ENCODE measurements around the gene MYOF. TPM values are rescaled to one million over a fixed set of nuclear protein-coding genes. Genes with fewer than 3 reads are reported as not detected.
"Not testable (repeated sequence)": the region's sequence is repeated elsewhere in the genome, so short reads cannot be mapped to it uniquely, and the experiment has no call there.

MYOF gene
- total RNA-seq, 2 experiments from 2014 or later, result 5.5 to 6.6 TPM

GRCh38 chr10:93363891-93364648 lies 118.1 kb downstream of the MYOF start:
- ATAC-seq (no peak), DNase-seq (no peak)
- CTCF ChIA-PET, result interaction anchor here (0.6 to 2.6 kb wide), 2 partner anchors 12 kb away, joined by 3 to 11 read pairs; no protein-coding TSS in a partner anchor
- H3K9me3 Mint-ChIP-seq (ENCODE audit: low read depth), result no peaks in the 10 kb centered on the region
- H3K4me3 Mint-ChIP-seq, result no peak overlapping the region
- H3K4me1 Mint-ChIP-seq, result peaks cover 2% of the 10 kb centered on the region
- no peaks in the 10 kb centered on the region for H3K27me3 Mint-ChIP-seq
- peaks cover 2% of the 10 kb centered on the region for H3K36me3 Mint-ChIP-seq
- H3K27ac Mint-ChIP-seq, result no peak overlapping the region

GRCh38 chr10:93358398-93358797 lies 123.7 kb downstream of the MYOF start:
- not testable (repeated sequence) for H3K36me3 Mint-ChIP-seq; H3K27ac Mint-ChIP-seq; H3K4me3 Mint-ChIP-seq; DNase-seq; H3K27me3 Mint-ChIP-seq; ATAC-seq; H3K9me3 Mint-ChIP-seq (ENCODE audit: low read depth); H3K4me1 Mint-ChIP-seq
- CTCF ChIA-PET, result interaction anchor here (0.6 to 4.2 kb wide), 9 partner anchors 10 to 394 kb away, joined by 3 to 22 read pairs (median 7); partner anchors contain the start of gene MYOF

GRCh38 chr10:93357680-93358079 lies 124.5 kb downstream of the MYOF start:
- no peak overlapping the region for H3K4me3 Mint-ChIP-seq
- no peaks in the 10 kb centered on the region for H3K9me3 Mint-ChIP-seq (ENCODE audit: low read depth)
- H3K27ac Mint-ChIP-seq, result no peak overlapping the region
- H3K36me3 Mint-ChIP-seq, result peaks cover 4% of the 10 kb centered on the region
- no peak for DNase-seq
- no peaks in the 10 kb centered on the region for H3K27me3 Mint-ChIP-seq
- peak; percentile 55 for ATAC-seq
- CTCF ChIA-PET, result interaction anchor here (0.7 to 4.2 kb wide), 8 partner anchors 10 to 393 kb away, joined by 3 to 22 read pairs (median 6); partner anchors contain the start of gene MYOF
- H3K4me1 Mint-ChIP-seq, result peaks cover 6% of the 10 kb centered on the region

- DNase-seq (no peak), ATAC-seq (no peak)
- H3K36me3 Mint-ChIP-seq, result peaks cover 4% of the 10 kb centered on the region
- no peaks in the 10 kb centered on the region for H3K9me3 Mint-ChIP-seq (ENCODE audit: low read depth)
- H3K4me3 Mint-ChIP-seq, result no peak overlapping the region
- H3K27ac Mint-ChIP-seq, result no peak overlapping the region
- H3K4me1 Mint-ChIP-seq, result peaks cover 6% of the 10 kb centered on the region
- no peaks in the 10 kb centered on the region for H3K27me3 Mint-ChIP-seq
- CTCF ChIA-PET, result interaction anchor here (1.4 to 4.2 kb wide), 4 partner anchors 20 to 289 kb away, joined by 4 to 22 read pairs (median 14); partner anchors contain the start of gene MYOF
Measured at GRCh38 chr10:93356516-93356915, 125.6 kb downstream of the MYOF start.

- CTCF ChIA-PET, result interaction anchor here (0.7 to 2.8 kb wide), 16 partner anchors 8 to 467 kb away, joined by 3 to 9 read pairs (median 4); partner anchors contain the start of gene MYOF
- H3K9me3 Mint-ChIP-seq (ENCODE audit: low read depth), result no peaks in the 10 kb centered on the region
- H3K4me1 Mint-ChIP-seq, result peaks cover 2% of the 10 kb centered on the region
- no peak overlapping the region for H3K27ac Mint-ChIP-seq
- no peak for DNase-seq
- no peaks in the 10 kb centered on the region for H3K36me3 Mint-ChIP-seq
- no peaks in the 10 kb centered on the region for H3K27me3 Mint-ChIP-seq
- no peak for ATAC-seq
- no peak overlapping the region for H3K4me3 Mint-ChIP-seq
Measured at GRCh38 chr10:93352638-93353383, 129.3 kb downstream of the MYOF start.

GRCh38 chr10:93346694-93347093 lies 135.4 kb downstream of the MYOF start:
- H3K4me1 Mint-ChIP-seq, result peaks cover 5% of the 10 kb centered on the region
- no peak for DNase-seq

GRCh38 chr10:93346108-93346507 lies 136.0 kb downstream of the MYOF start:
- Mint-ChIP-seq H3K36me3 (no peaks in the 10 kb centered on the region), H3K4me1 (peaks cover 5% of the 10 kb centered on the region), H3K9me3 (ENCODE audit: low read depth) (no peaks in the 10 kb centered on the region), H3K27ac (no peak overlapping the region), H3K4me3 (no peak overlapping the region), H3K27me3 (no peaks in the 10 kb centered on the region)
- CTCF ChIA-PET, result interaction anchor here (1.0 to 3.0 kb wide), 2 partner anchors 13 to 31 kb away, joined by 3 to 7 read pairs; no protein-coding TSS in a partner anchor
- no peak for DNase-seq
- no peak for ATAC-seq

More at GRCh38 chr10:93346694-93347093, 135.4 kb downstream of the MYOF start:
- Mint-ChIP-seq H3K36me3 (no peaks in the 10 kb centered on the region), H3K9me3 (ENCODE audit: low read depth) (no peaks in the 10 kb centered on the region), H3K4me3 (no peak overlapping the region), H3K27ac (no peak overlapping the region), H3K27me3 (no peaks in the 10 kb centered on the region)
- no peak for ATAC-seq
- CTCF ChIA-PET, result interaction anchor here (1.0 to 3.0 kb wide), 2 partner anchors 12 to 30 kb away, joined by 3 to 7 read pairs; no protein-coding TSS in a partner anchor

- CTCF ChIA-PET, result interaction anchor here (1.4 to 3.0 kb wide), 2 partner anchors 14 to 265 kb away, joined by 4 to 7 read pairs; no protein-coding TSS in a partner anchor
- Mint-ChIP-seq H3K27ac (no peak overlapping the region), H3K27me3 (no peaks in the 10 kb centered on the region), H3K9me3 (ENCODE audit: low read depth) (no peaks in the 10 kb centered on the region), H3K4me3 (no peak overlapping the region), H3K36me3 (no peaks in the 10 kb centered on the region), H3K4me1 (peaks cover 5% of the 10 kb centered on the region)
- ATAC-seq, result no peak
- no peak for DNase-seq
Measured at GRCh38 chr10:93344691-93345090, 137.4 kb downstream of the MYOF start.

GRCh38 chr10:93342921-93343320 lies 139.2 kb downstream of the MYOF start:
- H3K27ac Mint-ChIP-seq, result no peak overlapping the region
- DNase-seq, result no peak
- peaks cover 5% of the 10 kb centered on the region for H3K4me1 Mint-ChIP-seq
- no peaks in the 10 kb centered on the region for H3K36me3 Mint-ChIP-seq
- no peaks in the 10 kb centered on the region for H3K27me3 Mint-ChIP-seq
- no peak overlapping the region for H3K4me3 Mint-ChIP-seq
- ATAC-seq, result no peak
- H3K9me3 Mint-ChIP-seq (ENCODE audit: low read depth), result no peaks in the 10 kb centered on the region
- CTCF ChIA-PET, result no interaction called here

- Mint-ChIP-seq H3K36me3 (no peaks in the 10 kb centered on the region), H3K27me3 (no peaks in the 10 kb centered on the region), H3K9me3 (ENCODE audit: low read depth) (no peaks in the 10 kb centered on the region), H3K27ac (no peak overlapping the region), H3K4me1 (peaks cover 5% of the 10 kb centered on the region), H3K4me3 (no peak overlapping the region)
- no peak for ATAC-seq
- CTCF ChIA-PET, result no interaction called here
- DNase-seq, result no peak
Measured at GRCh38 chr10:93342366-93342765, 139.8 kb downstream of the MYOF start.

- DNase-seq (no peak), ATAC-seq (no peak)
- no peaks in the 10 kb centered on the region for H3K9me3 Mint-ChIP-seq (ENCODE audit: low read depth)
- H3K27me3 Mint-ChIP-seq, result no peaks in the 10 kb centered on the region
- H3K4me1 Mint-ChIP-seq, result no peaks in the 10 kb centered on the region
- no peak overlapping the region for H3K4me3 Mint-ChIP-seq
- H3K27ac Mint-ChIP-seq, result no peak overlapping the region
- CTCF ChIA-PET, result interaction anchor here (0.6 to 0.8 kb wide), 2 partner anchors 117 to 1525 kb away, joined by 3 to 4 read pairs; no protein-coding TSS in a partner anchor
- H3K36me3 Mint-ChIP-seq, result no peaks in the 10 kb centered on the region
Measured at GRCh38 chr10:93337309-93337721, 144.8 kb downstream of the MYOF start.

- H3K9me3 Mint-ChIP-seq (ENCODE audit: low read depth), result no peaks in the 10 kb centered on the region
- H3K4me3 Mint-ChIP-seq, result no peak overlapping the region
- DNase-seq (no peak), ATAC-seq (no peak)
- CTCF ChIA-PET, result interaction anchor here (0.8 kb wide), 1 partner anchor 1524 kb away, joined by 3 read pairs; no protein-coding TSS in a partner anchor
- H3K36me3 Mint-ChIP-seq, result no peaks in the 10 kb centered on the region
- H3K4me1 Mint-ChIP-seq, result no peaks in the 10 kb centered on the region
- no peak overlapping the region for H3K27ac Mint-ChIP-seq
- H3K27me3 Mint-ChIP-seq, result no peaks in the 10 kb centered on the region
Measured at GRCh38 chr10:93336678-93337077, 145.5 kb downstream of the MYOF start.

GRCh38 chr10:93336110-93336509 lies 146.0 kb downstream of the MYOF start:
- H3K4me3 Mint-ChIP-seq, result no peak overlapping the region
- ATAC-seq (no peak), DNase-seq (no peak)
- no peak overlapping the region for H3K27ac Mint-ChIP-seq
- H3K27me3 Mint-ChIP-seq, result no peaks in the 10 kb centered on the region
- no peaks in the 10 kb centered on the region for H3K4me1 Mint-ChIP-seq
- H3K9me3 Mint-ChIP-seq (ENCODE audit: low read depth), result no peaks in the 10 kb centered on the region
- H3K36me3 Mint-ChIP-seq, result no peaks in the 10 kb centered on the region
- CTCF ChIA-PET, result no interaction called here

All from activated CD8-positive, alpha-beta memory T cell treated with anti-CD3 and anti-CD28 coated beads, Interleukin-2, amount 10 ng/mL, durations not matched to agents 7 days and 5 days (primary cell).